Kidney (tissue), 14 donors: ENCODE data around the gene LRRC1. TPM values are rescaled to one million over a fixed set of nuclear protein-coding genes. Genes with fewer than 3 reads are reported as not detected.

Experiments
- DNase-seq, 5 donors: peaks; one replicate each; pipeline ENCODE4 v3.0.0-alpha.2; 2013 to 2020
- FAIRE-seq: peaks from 2 replicates; lab custom pipeline; 2012; peaks lifted over from hg19 to GRCh38; lab: Jason Lieb, UNC
- H3K27ac ChIP-seq, 2 donors: one replicate each; pipeline ENCODE4 v1.7.0; 2013; ENCODE audit warnings: low read depth in 2 of 2, low read length in 2 of 2, inconsistent platforms in 1 of 2
- H3K27me3 ChIP-seq: one replicate; pipeline ENCODE4 v1.7.1; 2013; ENCODE audit warnings: low read length, inconsistent platforms; ENCODE audit not compliant: control insufficient read depth, insufficient read depth
- H3K36me3 ChIP-seq, 3 donors: one replicate each; pipeline versions ENCODE4 v1.7.0 to v1.7.1; 2013; ENCODE audit warnings: low read length in 3 of 3, control low read depth in 1 of 3, inconsistent platforms in 1 of 3; ENCODE audit not compliant: insufficient read depth in 3 of 3, control insufficient read depth in 2 of 3
- H3K4me1 ChIP-seq, 3 donors: one replicate each; pipeline versions ENCODE4 v1.7.0 to v1.7.1; 2013; ENCODE audit warnings: low read length in 3 of 3, inconsistent platforms in 1 of 3, low read depth in 1 of 3; ENCODE audit not compliant: control insufficient read depth in 2 of 3, insufficient read depth in 2 of 3
- H3K4me3 ChIP-seq, 3 donors: one replicate each; pipeline versions ENCODE4 v1.7.0 to v1.8.1; 2013; ENCODE audit warnings: low read length in 3 of 3, control low read depth in 1 of 3, inconsistent platforms in 1 of 3
- H3K9ac ChIP-seq, 3 donors: one replicate each; pipeline versions ENCODE4 v1.7.0 to v1.7.1; 2013; ENCODE audit warnings: low read length in 3 of 3, control low read depth in 1 of 3, inconsistent platforms in 1 of 3
- H3K9me3 ChIP-seq, 3 donors: one replicate each; pipeline versions ENCODE4 v1.7.0 to v1.7.1; 2013; ENCODE audit warnings: low read length in 3 of 3, control low read depth in 1 of 3, inconsistent platforms in 1 of 3; ENCODE audit not compliant: control insufficient read depth in 2 of 3, insufficient read depth in 1 of 3
- intact Hi-C: fragments of 100-400 bp; cut with DNase I; formaldehyde crosslinking; loops from one replicate; pipeline ENCODE4 v1.11.1; 2022
- polyA plus RNA-seq: library from polyadenylated mRNA; stranded (reverse); fragments of 350-450 nt; fragmentation: Illumina TruSeq; extraction: RNeasy Lipid Tissue Mini Kit (QIAGEN cat#74804); gene quantifications from one replicate; pipeline ENCODE4 v1.2.3, GENCODE V29; 2014; ENCODE audit warnings: low read depth, low replicate concordance; ENCODE audit not compliant: insufficient read depth
- total RNA-seq: library from RNA; stranded (reverse); fragmentation: NEBNext Ultra II Directional; extraction: Animal tissue kit (Norgen Biotek cat#: 25700); gene quantifications from one replicate; pipeline ENCODE4 v1.2.1, GENCODE V29; 2021
- TF ChIP-seq, protein P1 (sequence below): IDR thresholded peaks from 3 replicates; pipeline ENCODE4 v1.5.1; 2012; ENCODE audit warnings: mild to moderate bottlenecking, moderate library complexity, borderline replicate concordance; ENCODE audit not compliant: insufficient read depth; ENCODE audit errors: extremely low read depth
- donor health status: control.
- donor health status: control.
- donor health status: control.
- donor health status: control.
- donor health status: control.
- donor health status: DM: yes; HTN: yes; CAD: no.
- donor health status: Normal renal cell carcinoma (clear cell type).

Gene LRRC1
- total and polyA plus RNA-seq, 2 donors from 2014 or later = 7.8 to 12.6 TPM

DNA sequence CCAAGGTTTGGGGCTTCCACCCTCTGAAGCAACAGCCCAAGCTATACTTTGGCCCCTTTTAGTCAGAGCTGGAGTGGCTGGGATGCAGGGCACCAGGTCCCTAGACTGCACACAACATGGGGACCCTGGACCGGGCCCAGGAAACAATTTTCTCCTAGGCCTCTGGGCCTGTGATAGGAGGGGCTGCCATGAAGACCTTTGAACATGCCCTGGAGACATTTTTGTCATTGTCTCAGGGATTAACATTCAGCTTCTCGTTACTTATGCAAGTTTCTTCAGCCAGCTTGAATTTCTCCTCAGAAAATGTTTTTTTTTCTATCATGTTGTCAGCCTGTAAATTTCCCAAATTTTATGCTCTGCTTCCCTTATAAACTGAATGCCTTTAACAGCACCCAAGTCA lies 82.3 kb downstream of the LRRC1 start:
- TF ChIP-seq, protein P1, sequence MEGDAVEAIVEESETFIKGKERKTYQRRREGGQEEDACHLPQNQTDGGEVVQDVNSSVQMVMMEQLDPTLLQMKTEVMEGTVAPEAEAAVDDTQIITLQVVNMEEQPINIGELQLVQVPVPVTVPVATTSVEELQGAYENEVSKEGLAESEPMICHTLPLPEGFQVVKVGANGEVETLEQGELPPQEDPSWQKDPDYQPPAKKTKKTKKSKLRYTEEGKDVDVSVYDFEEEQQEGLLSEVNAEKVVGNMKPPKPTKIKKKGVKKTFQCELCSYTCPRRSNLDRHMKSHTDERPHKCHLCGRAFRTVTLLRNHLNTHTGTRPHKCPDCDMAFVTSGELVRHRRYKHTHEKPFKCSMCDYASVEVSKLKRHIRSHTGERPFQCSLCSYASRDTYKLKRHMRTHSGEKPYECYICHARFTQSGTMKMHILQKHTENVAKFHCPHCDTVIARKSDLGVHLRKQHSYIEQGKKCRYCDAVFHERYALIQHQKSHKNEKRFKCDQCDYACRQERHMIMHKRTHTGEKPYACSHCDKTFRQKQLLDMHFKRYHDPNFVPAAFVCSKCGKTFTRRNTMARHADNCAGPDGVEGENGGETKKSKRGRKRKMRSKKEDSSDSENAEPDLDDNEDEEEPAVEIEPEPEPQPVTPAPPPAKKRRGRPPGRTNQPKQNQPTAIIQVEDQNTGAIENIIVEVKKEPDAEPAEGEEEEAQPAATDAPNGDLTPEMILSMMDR = no peak
- H3K4me1 ChIP-seq = no peaks in the 10 kb centered on the region
- H3K9ac ChIP-seq = no peak overlapping the region
- H3K36me3 ChIP-seq = no peaks in the 10 kb centered on the region
- no peak overlapping the region for H3K27ac ChIP-seq
- DNase-seq = no peak
- intact Hi-C loops = no loop called here
- no peak for FAIRE-seq
- H3K27me3 ChIP-seq = no peaks in the 10 kb centered on the region
- H3K9me3 ChIP-seq = peaks cover 0 to 4% (median 0%) of the 10 kb centered on the region in 3 donors
- no peak overlapping the region for H3K4me3 ChIP-seq

DNA sequence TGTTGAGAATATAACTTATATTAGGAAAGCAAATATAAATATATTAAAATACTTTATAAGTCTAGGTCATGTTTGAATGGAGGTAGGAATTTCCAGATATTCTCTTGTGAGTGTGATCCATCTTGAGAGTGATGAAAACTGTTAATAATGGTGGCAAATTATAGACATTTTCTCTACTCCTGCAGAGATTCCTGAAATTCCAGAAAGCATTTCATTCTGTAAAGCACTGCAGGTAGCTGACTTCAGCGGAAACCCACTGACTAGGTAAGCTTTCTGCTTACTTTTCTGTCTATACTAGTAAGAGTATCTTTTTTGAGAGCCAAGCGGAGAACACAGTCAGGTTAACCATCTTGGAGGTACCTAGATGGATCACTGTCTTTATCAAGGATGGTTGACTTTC lies 84.0 kb downstream of the LRRC1 start:
- TF ChIP-seq, protein P1 = no peak
- FAIRE-seq (no peak), DNase-seq (no peak)
- H3K27me3 ChIP-seq = no peaks in the 10 kb centered on the region
- no peaks in the 10 kb centered on the region for H3K36me3 ChIP-seq
- H3K4me1 ChIP-seq = no peaks in the 10 kb centered on the region
- no peaks in the 10 kb centered on the region for H3K9me3 ChIP-seq
- no peak overlapping the region for H3K4me3 ChIP-seq
- no peak overlapping the region for H3K27ac ChIP-seq
- no peak overlapping the region for H3K9ac ChIP-seq
- intact Hi-C loops = no loop called here

DNA sequence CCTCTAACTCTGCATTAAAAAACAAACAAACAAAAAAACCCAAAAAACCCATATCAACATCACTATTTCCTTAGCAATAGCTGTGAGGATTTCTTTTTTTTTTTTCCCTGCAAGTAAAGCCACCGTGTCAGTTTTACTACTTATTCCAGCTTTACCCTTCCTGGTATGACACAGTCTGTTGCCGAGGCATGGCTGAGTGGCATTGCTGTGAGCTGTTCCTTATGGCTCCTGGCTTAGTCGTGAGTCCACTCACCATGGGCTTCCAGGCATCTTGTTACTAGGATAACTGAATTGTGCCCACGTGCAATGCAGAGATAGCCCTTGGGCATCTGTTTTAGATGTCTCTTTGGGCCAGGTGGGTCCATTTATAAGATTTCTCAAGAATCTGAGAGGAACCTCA lies 84.8 kb downstream of the LRRC1 start:
- no peak for FAIRE-seq
- H3K4me1 ChIP-seq = no peaks in the 10 kb centered on the region
- H3K27ac ChIP-seq = no peak overlapping the region
- no peaks in the 10 kb centered on the region for H3K36me3 ChIP-seq
- no peaks in the 10 kb centered on the region for H3K27me3 ChIP-seq
- TF ChIP-seq, protein P1 = no peak
- intact Hi-C loops = no loop called here
- H3K9me3 ChIP-seq = no peaks in the 10 kb centered on the region
- no peak for DNase-seq
- H3K9ac ChIP-seq = no peak overlapping the region
- H3K4me3 ChIP-seq = no peak overlapping the region

DNA sequence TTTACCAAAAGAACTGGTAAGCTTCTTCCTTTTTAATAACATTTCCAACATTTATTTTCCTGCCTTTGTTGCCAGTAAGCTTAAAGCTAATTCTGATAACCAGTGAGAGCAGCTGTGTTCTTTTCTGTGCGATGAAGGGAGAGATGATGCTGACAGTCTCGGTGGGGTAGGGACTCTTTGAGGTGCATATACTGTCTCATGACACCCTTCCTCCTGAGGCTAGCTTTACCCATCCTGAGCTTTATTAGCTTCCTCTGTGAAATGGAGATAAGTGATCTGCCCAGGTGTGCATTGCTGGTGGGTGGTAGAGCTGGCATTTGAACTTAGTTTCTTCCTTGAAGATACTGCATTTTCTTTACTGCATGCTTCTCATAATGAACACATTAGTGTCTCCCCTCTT lies 92.5 kb downstream of the LRRC1 start:
- intact Hi-C loops = no loop called here
- Histone ChIP-seq H3K9me3 (no peaks in the 10 kb centered on the region), H3K36me3 (no peaks in the 10 kb centered on the region), H3K27ac (no peak overlapping the region), H3K9ac (no peak overlapping the region), H3K4me1 (no peaks in the 10 kb centered on the region), H3K27me3 (no peaks in the 10 kb centered on the region), H3K4me3 (no peak overlapping the region)
- FAIRE-seq (no peak), DNase-seq (no peak)
- TF ChIP-seq, protein P1 = no peak
